GOT3 (cell line): ENCODE results near the gene IL19.
A peak's percentile ranks its signal among the peaks of the same experiment; 100 is the strongest.

Source experiments
- DNase-seq: peaks from one replicate; lab custom pipeline; 2025; ENCODE audit warnings: mixed read lengths; lab: John Stamatoyannopoulos, UW

The IL19 gene

DNA sequence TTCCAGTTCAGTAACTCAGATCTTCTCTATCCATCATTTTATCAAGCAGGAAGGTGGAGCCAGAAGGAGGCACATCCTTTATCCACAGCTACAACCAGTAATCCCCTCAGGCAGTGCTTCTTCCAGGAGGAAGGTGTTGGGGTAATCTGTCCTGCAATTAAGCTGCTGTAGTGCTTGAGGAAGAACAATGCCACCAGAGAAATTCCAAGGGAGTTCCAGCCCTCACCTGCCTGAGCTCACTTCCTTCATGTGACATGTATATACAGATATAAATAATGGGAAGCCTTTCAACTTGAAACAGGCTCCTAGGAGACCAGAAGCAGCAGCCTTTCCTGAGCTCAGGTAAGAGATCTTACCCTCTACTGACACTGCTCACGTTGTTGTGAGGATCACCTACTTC lies 92.7 kb downstream of the IL19 start:
- DNase-seq, result no peak

- peak; percentile 66 for DNase-seq
Measured at GRCh38 chr1:206864939-206865671, 94.5 kb downstream of the IL19 start, which contains the start of gene IL20. IL20 (plus strand) TSS chr1:206865623; CDS start chr1:206865853, 230 bp downstream.

GRCh38 chr1:206866062-206866461 lies 95.5 kb downstream of the IL19 start:
- no peak for DNase-seq

- DNase-seq, result no peak
Measured at GRCh38 chr1:206867239-206867638, 96.7 kb downstream of the IL19 start.

- DNase-seq, result no peak
Measured at GRCh38 chr1:206867716-206868115, 97.1 kb downstream of the IL19 start.

DNA sequence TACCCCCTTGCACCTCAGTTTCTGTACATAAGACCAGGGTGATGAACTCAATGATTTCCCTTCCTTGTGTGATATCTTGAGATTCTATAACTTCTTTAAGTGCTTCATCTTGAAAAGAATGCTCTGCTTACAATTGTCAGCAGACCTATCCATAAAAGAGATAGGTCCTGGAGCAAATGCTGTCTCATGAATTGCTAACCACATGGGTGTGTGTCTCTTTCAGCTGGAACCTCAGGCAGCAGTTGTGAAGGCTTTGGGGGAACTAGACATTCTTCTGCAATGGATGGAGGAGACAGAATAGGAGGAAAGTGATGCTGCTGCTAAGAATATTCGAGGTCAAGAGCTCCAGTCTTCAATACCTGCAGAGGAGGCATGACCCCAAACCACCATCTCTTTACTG lies 97.7 kb downstream of the IL19 start:
- no peak for DNase-seq

DNA sequence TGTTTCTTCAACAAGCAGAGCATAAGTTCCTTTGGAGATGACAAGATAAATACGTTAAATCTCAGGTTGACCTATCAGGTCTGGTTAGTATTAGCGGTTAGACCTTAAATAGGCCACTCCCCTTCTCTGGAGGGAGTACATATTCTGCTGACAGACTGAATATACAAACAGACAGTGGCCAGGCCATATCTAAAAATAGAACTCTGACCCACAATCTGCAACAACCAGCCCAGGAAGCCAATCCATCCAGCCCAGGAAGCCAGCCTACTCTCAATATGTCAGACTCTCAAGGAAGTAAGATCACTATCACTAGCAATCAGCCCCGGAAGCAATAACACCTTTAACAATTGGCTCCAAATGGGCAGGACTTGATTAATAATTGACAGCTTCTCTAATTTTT lies 101.6 kb downstream of the IL19 start:
- DNase-seq, result no peak

DNA sequence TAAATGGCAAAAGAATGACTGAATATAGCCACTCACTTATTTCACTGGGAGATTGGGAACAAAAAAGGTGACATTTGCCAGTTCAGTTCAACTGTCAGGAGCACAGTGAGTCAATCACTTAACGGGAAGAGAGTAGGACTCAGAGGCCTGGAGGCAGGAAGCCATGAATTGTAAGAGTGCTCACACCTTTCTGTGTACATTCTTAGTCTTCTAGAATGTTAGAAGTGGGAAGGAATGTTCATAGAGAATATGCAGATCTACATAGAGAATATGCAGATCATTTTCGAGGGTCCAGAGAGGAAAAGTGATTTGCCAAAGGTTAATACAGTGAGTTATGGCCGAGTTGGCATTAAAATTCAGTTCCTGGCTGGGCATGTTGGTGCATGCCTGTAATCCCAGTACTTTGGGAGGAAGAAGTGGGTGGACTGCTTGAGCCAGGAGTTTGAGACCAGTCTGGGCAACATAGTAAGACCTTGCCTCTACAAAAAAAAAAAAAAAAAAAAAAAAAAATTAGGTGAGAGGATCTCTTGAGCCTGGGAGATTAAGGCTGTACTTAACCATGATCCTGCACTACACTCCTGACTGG lies 103.1 kb downstream of the IL19 start:
- DNase-seq, result no peak

DNA sequence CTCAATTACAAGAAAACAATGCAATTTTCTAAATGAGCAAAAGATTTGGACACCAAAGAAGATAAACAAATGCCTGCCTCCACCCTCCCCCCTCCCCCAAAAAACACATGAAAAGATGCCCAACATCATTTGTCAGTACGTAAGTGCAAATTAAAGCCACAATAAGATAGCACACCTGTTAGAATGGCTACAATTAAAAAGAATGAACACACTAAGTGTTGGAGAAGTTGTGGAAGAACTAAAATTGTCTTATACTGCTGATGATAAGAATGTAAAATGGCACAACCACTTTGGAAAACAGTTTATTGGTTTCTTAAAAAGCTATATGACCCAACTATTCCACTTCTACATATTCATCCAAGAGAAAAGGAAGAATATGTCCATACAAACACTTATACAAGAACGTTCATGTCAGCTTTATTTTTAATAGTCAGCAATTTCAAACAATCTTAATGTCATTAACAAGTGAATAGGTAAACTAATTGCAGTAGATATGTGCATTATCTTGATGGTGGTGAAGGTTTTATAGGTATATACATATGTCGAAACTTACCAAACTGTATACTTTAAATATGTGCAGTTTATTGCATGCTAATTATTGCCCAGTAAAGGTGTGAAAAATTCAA lies 105.3 kb downstream of the IL19 start:
- DNase-seq, result no peak

GRCh38 chr1:206878456-206878855 lies 107.9 kb downstream of the IL19 start:
- DNase-seq, result no peak

- no peak for DNase-seq
Measured at GRCh38 chr1:206880314-206880713, 109.7 kb downstream of the IL19 start.

DNA sequence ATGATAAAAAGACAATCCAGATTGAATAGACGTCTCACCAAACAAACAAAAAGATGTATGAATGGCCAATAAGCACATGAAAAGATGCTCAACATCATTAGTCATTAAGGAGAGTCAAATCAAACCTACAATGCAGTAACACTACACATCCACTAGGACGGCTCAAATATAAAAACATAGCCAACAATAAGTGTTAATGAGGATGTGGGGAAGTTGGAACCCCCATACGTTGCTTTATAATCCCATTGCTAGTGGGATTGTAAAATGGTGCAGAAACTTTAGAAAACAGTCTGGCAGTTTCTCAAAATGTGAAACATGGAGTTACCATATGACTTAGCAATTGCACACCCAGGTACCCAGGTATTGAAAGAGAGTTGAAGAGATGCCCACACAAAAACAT lies 112.0 kb downstream of the IL19 start:
- no peak for DNase-seq

GRCh38 chr1:206883160-206883559 lies 112.6 kb downstream of the IL19 start:
- no peak for DNase-seq

GRCh38 chr1:206883876-206884275 lies 113.3 kb downstream of the IL19 start:
- no peak for DNase-seq

DNA sequence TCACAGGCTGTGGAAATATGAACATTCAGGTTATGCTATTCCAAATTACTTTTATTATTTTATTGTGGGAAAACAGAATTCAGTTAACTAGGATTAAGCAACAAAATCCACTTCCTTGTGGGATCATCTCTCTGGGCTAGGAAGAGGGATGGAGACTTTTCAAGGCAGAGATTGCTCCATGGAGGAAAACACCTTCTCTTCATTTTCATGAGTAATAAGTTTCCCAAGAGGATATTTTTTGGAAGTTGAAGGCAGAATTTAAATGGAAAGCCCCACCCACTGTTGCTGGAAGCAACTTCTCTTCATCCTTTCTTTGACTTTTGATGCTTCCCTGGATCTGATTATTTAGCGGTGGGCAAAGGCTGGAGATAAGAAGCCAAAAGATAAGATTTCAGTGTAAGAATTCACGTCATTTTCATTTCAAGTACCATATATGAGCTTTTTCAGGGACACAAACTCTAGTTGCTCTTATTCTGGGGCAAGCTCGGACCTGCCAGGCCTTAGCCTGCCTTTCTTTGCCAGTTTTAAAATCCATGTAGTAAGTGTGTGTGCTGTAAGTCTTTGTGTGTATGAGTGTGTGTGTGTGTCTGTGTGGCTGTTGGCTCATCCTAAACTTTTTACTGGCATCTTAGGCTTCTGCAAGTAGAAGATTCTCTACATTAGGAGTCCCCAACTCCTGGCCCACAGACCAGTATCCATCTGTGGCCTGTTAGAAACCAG lies 114.9 kb downstream of the IL19 start:
- DNase-seq, result no peak

DNA sequence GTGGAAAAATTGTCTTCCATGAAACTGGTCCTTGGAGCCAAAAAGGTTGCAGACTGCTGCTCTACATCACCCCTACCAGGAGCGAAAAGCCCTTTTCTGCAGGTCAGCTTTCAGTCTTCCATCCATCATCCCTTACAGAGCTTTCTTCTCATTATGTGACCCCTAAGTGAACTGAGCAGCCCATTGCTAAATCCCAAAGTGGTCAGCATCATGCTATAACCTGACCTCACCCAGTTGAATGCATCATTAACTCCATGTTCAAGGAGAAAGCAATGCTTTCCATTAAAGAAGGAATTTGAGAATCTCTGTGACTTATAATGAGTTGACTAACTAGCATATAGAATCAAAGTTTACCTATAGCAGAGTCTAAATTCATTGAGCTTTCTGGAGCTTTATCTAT lies 116.3 kb downstream of the IL19 start:
- no peak for DNase-seq

- DNase-seq, result no peak
Measured at GRCh38 chr1:206887701-206888100, 117.1 kb downstream of the IL19 start.

DNA sequence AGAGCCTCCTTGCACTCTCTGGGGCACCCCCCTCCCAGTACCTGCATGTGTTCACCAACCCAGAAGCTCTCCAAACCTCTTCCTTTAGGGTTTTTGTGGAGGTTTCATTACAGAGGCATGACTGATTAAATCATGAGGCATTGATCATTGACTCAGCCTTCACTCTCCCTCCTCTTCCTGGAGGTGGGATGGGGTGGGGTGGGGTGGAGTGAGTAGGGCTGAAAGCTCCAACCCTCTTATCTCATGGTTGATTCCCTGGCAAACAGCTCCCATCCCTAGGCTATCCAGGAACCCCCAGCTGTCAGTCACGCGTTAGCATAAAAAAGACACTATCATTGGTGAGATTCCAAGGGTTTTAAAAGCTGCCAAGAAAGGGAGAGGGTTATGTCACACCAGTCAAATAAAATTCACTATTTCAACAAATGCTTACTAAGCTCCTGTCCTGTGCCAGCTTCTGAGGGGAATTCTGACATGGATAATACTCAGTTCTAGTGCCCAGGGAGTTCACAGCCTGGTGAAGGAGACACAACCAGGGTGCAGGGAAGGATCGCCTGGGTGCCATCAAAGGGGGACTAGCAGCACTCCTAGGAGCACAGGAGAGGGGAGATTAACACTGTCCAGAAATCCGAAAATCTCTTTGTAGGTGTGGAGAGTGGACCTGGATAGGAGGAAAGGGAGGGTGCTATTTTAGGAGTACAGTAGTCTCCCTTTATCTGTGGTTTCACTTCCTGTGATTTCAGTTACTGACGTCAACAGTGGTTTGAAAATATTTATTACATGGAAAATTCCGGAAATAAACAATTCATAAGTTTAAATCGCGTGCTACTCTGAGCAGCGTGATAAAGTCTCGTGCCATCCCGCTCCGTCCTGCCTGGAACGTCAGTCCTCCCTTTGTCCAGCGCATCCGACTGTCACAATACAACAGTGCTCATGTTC lies 119.8 kb downstream of the IL19 start:
- no peak for DNase-seq

- no peak for DNase-seq
Measured at GRCh38 chr1:206891412-206891811, 120.8 kb downstream of the IL19 start.
